ENCODE measurements around the gene LCMT1. TPM values are rescaled to one million over a fixed set of nuclear protein-coding genes. Genes with fewer than 3 reads are reported as not detected.
"Not testable (repeated sequence)": the region's sequence is repeated elsewhere in the genome, so short reads cannot be mapped to it uniquely, and the experiment has no call there.

The LCMT1 gene
- polyA plus RNA-seq, 1 donor from 2014 or later = 34.6 TPM

DNA sequence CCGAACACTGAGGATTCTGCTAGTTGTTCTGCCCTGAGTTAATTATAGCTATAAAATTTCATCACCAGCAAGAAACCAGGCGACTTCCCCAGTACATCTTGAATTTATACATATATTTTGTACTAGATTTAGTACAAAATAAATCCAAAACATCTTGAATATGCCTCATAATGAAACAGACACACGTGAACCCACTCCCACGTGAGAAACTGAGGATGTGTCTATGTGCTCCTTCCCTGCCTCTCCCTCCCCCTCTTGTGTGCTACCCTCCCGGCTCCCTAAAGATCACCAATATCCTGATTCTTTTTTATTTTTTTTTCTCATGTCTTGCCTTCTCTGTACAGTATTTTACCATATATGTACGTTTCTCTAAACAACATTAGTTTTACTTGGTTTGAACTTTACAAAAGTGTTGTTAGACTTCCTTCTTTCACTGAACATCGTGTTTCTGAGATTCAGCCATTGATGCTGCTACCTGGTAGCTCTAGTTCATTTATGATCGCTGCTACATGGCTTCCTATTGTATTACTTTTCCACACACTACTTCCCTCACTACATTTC is 1.1 kb upstream of the LCMT1 start:
- Mint-ChIP-seq H3K4me3 (peak overlapping the region; percentile 86 to 98 (median 94)), H3K36me3 (peaks cover 2% of the 10 kb centered on the region)

DNA sequence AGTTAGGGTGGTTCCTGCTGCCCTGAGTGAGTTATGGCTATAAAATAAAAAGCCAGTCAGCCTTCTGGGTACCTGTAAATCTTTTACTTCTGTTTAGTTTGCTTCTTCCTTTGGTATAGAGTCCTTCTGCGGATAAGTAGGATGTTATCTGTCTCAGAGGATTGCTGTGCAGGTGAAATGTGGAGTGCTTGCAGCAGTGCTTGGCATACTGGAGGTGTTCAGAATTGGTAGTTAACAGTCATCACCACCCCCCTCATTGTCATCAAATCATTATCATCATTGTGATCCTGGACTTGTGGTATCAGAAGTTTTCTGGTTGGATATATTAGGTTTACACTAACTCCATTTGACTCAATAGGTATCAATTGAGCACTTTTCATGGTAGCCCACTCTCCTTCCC is 2.6 kb downstream of the LCMT1 start:
- H3K4me1 Mint-ChIP-seq = peaks cover 14 to 40% (median 15%) of the 10 kb centered on the region in 3 donors
- no peak overlapping the region for H3K27ac Mint-ChIP-seq
- peaks cover 2% of the 10 kb centered on the region for H3K36me3 Mint-ChIP-seq
- H3K4me3 Mint-ChIP-seq = peak overlapping the region in 2 of 4 donors; percentile 5 to 46
- H3K27me3 Mint-ChIP-seq = no peaks in the 10 kb centered on the region
- no peaks in the 10 kb centered on the region for H3K9me3 Mint-ChIP-seq

More for the DNA sequence above, 1.1 kb upstream of the LCMT1 start:
- peaks cover 31 to 46% (median 32%) of the 10 kb centered on the region in 3 donors for H3K4me1 Mint-ChIP-seq
- H3K27me3 Mint-ChIP-seq = no peaks in the 10 kb centered on the region
- peak overlapping the region in 2 of 3 donors; percentile 12 to 84 for H3K27ac Mint-ChIP-seq
- no peaks in the 10 kb centered on the region for H3K9me3 Mint-ChIP-seq

DNA sequence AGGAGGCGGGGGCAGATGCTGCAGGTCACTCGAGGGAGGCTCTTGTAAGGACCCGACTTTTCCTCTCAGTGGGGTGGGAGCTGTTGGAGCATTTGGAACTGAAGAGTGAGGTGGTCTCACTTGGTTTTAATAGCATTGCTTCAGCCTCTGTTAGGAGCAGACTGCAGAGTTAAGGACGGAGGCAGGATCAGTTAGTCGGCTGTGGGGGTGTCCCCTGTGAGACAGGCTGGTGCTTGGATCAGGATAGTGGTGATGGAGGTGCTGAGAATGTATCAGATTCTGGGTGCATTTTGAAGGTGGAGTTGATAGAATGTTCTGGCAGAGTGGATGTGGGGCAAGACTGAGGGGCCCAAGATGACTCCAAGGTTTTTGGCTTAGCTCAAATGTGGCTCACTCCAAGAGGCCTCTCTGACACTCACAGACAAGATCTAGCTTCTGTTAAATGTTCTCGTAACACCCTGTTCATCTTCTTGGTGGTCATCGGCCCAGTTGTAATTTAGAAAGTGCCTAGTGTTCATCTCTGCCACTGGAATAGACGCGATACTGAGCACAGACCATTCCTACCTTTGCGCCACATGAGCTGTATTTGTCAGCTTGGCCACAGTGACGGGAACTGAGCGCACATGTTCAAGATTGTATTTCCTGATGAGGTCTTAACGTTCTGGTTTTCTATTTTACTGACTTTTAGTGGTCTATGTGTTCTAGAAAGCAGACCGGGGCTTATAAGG is 7.5 kb downstream of the LCMT1 start:
- Mint-ChIP-seq H3K27ac (peak overlapping the region in 1 of 3 donors; percentile 53), H3K36me3 (peaks cover 2% of the 10 kb centered on the region), H3K4me3 (no peak overlapping the region), H3K4me1 (peaks cover 9 to 29% (median 13%) of the 10 kb centered on the region in 3 donors), H3K9me3 (no peaks in the 10 kb centered on the region), H3K27me3 (no peaks in the 10 kb centered on the region)

DNA sequence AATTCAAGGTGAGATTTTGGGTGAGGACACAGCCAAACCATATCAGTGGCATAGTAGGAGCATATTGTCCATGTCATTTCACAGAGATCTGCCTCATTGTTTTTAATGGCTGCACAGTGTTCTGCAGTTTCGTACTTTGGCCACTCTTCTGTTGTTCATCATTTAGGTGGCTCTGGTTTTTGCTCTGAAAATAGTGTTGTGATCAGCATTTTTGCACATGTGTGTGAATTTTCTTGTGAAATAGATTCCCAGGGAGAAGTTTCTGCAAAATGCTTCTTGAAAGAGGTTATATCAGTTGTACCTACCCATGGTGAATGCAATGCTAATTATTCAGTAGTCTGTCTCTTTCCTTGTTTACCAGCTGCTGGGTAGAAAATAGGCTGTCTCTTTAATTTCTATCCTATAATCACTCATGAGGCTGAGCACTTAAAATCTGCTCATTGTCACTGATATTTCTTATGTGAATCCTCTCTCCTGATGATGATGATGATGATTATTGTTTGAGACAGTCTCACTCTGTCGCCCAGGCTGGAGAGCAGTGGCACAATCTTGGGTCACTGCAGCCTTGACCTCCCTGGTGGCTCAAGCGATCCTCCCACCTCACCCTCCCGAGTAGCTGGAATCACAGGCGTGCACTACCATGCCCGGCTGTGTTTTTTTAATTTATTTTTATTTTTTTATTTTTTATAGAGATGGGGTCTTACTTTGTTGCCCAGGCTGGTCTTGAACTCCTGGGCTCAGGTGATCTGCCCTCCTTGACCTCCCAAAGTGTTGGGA is 10.5 kb downstream of the LCMT1 start:
- Mint-ChIP-seq H3K27me3 (no peaks in the 10 kb centered on the region), H3K27ac (no peak overlapping the region), H3K36me3 (no peaks in the 10 kb centered on the region), H3K4me3 (no peak overlapping the region), H3K4me1 (peaks cover 4 to 22% (median 20%) of the 10 kb centered on the region in 3 donors), H3K9me3 (no peaks in the 10 kb centered on the region)

DNA sequence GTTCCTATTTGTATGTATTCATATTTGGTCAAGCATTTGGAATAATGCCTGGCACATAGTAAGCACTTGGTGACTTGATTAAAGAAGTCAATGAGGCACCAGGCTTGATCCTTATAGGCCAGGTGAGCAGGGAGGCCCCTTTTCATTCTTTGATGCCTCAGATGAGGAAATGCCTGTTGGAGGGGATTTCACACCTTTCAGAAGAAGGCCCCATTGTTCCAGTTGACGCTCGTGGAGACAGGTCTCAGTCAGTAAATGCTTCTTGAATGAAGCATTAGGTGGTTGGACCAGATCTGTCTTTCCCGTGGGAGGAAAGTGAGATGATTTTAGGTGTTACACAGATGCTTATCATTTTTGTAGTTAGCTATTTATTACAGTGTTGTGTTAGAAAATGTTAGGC is 13.0 kb downstream of the LCMT1 start:
- Mint-ChIP-seq H3K27ac (no peak overlapping the region), H3K9me3 (no peaks in the 10 kb centered on the region), H3K27me3 (no peaks in the 10 kb centered on the region), H3K36me3 (peaks cover 1% of the 10 kb centered on the region), H3K4me1 (peaks cover 6 to 16% (median 14%) of the 10 kb centered on the region in 3 donors), H3K4me3 (no peak overlapping the region)

DNA sequence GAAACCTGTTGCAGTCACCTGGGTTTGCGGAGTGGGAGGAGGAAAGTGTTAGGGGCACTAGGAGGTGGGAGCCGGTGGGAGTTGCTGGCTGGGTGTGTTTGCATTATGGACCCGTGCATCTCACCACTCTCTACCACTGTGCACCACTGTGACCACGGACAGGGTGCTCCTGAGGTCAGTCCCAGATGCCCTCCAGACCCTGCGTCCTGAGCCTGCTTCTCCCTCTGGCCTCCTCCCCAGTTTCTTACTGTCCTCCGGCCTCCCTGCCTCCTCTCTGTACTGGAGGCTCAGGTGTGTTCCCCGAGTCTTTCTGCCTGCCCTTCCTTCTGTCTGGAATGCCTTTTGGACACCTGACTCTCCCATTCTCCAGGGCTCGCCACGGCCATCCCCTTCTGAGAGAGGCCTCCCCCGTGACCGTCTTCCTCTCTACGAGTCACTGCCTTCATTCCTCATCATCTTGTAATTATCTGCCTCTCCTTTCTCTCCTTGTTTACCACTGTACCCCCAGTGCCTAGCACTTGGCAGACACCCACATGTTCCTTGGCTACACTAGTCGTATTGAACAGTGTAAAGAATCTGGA is 14.6 kb downstream of the LCMT1 start:
- not testable (repeated sequence) for H3K36me3 Mint-ChIP-seq

DNA sequence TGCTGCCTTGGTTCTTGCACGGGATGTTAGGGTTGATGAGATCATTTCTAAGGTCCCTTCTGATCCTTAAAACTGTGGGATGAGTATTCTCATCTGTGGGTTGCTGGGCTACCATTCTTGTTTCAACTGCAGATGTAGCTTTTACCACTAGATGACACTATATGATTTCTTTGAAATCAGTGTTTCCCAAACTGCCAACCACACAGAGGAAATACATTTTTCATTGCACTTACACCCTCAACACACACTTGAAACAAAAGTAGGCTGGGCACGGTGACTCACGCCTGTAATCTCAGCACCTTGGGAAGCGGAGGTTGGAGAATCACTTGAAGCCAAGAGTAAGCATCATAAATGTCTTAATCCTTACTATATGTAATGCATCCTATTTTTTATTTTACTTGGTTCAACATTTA is 15.3 kb downstream of the LCMT1 start:
- Mint-ChIP-seq H3K27ac (no peak overlapping the region), H3K4me1 (peaks cover 6 to 13% (median 9%) of the 10 kb centered on the region in 3 donors), H3K36me3 (peaks cover 1% of the 10 kb centered on the region), H3K4me3 (no peak overlapping the region), H3K9me3 (no peaks in the 10 kb centered on the region), H3K27me3 (no peaks in the 10 kb centered on the region)

More for the DNA sequence above, 14.6 kb downstream of the LCMT1 start:
- Mint-ChIP-seq H3K27ac (peak overlapping the region in 1 of 3 donors; percentile 50), H3K4me1 (peaks cover 6 to 16% (median 14%) of the 10 kb centered on the region in 3 donors)
- H3K27me3 Mint-ChIP-seq, H3K4me3 Mint-ChIP-seq, H3K9me3 Mint-ChIP-seq: not testable (repeated sequence)

DNA sequence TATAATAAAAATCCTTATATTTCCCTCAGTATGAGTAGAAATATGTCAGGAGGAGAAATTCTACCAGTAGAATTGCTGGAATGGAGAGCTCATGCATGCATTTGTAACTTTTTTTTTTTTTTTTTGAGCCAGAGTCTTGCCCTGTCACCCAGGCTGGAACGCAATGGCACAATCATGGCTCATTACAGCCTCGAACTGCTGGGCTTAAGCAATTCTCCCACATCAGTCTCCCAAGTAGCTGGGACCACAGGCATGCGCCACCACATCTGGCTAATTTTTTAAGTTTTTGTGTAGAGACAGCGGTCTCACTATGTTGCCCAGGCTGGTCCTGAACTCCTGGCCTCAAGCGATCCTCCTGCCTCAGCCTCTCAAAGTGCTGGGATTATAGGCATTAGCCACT is 21.2 kb downstream of the LCMT1 start:
- not testable (repeated sequence) for H3K4me1 Mint-ChIP-seq, H3K27me3 Mint-ChIP-seq, H3K36me3 Mint-ChIP-seq, H3K4me3 Mint-ChIP-seq, H3K9me3 Mint-ChIP-seq
- H3K27ac Mint-ChIP-seq = peak overlapping the region in 1 of 3 donors; percentile 35

DNA sequence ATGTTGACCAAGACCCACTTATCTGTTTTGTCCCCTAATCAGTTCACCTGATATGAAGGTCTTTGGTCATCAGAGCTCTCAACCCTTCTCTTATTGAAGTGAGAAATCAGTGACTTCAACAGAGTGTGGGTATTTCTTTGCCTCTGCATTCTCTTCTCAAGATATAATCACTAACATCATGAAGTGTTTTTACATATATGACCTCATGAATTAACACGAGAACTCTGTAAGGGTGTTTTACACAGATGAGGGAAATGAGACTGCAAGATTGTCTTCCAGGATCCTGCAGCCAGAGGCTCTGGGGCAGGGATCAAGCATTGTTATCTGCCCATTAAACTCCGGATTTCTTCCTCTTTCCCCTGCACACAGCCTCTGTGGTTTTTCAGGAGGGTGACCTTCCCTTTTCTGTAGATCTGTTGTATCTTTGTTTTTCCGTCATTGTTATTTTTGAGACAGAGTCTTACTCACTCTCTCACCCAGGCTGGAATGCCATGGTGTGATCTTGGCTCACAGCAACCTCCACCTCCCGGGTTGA is 22.7 kb downstream of the LCMT1 start:
- Mint-ChIP-seq H3K27me3 (no peaks in the 10 kb centered on the region), H3K9me3 (no peaks in the 10 kb centered on the region), H3K36me3 (no peaks in the 10 kb centered on the region), H3K4me3 (no peak overlapping the region), H3K27ac (no peak overlapping the region), H3K4me1 (no peaks in the 10 kb centered on the region)

DNA sequence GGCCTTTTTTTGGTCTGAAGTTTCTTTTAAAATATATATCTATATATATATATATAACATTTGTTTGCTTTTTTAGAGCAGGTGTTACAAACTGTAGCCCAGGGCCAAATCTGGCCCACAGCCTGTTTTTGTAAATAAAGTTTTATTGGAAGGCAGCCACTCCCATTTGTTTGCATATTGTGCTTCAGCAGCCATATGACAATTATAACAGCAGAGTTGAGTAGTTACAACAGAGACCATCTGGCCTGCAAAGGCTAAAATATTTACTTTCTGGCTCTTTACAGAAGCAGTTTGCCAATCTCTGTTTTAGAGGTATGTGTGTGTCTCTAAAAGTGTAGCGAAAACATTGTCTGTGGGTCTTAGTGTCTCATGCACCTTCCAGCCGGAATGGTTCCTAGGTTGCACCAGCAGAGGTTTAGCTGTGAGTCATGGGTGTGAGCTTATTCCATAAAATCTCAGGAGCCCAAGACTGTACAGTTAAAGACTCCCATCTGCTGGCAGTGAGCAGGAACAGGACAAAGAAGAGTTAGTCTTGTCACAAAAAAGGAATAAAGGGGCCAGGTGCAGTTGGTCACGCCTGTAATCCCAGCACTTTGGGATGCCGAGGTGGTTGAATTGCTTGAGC is 23.8 kb downstream of the LCMT1 start:
- Mint-ChIP-seq H3K27ac (no peak overlapping the region), H3K27me3 (no peaks in the 10 kb centered on the region), H3K4me1 (no peaks in the 10 kb centered on the region), H3K9me3 (no peaks in the 10 kb centered on the region), H3K36me3 (no peaks in the 10 kb centered on the region), H3K4me3 (no peak overlapping the region)

DNA sequence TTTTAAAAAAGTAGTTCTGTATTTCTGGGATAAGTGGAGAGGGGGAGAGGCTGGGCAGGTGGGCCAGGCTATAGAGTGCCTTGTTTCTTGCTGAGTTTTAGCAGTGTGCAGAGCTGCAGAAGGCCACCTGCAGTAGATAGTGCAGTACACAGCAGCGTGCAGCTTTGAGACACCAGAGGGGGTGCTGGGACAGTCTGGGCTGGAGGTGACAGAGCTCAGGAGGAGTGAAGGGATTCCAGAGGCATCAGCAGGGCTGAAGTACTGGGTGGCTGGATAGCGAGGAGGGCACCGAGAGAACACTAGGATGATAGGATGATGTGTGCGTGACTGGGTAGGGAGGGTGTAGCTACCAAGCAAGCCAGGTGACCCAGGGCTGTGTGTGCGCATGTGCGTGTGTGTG is 26.6 kb downstream of the LCMT1 start:
- Mint-ChIP-seq H3K27ac (no peak overlapping the region), H3K4me1 (no peaks in the 10 kb centered on the region), H3K9me3 (no peaks in the 10 kb centered on the region), H3K27me3 (no peaks in the 10 kb centered on the region), H3K4me3 (no peak overlapping the region), H3K36me3 (no peaks in the 10 kb centered on the region)

DNA sequence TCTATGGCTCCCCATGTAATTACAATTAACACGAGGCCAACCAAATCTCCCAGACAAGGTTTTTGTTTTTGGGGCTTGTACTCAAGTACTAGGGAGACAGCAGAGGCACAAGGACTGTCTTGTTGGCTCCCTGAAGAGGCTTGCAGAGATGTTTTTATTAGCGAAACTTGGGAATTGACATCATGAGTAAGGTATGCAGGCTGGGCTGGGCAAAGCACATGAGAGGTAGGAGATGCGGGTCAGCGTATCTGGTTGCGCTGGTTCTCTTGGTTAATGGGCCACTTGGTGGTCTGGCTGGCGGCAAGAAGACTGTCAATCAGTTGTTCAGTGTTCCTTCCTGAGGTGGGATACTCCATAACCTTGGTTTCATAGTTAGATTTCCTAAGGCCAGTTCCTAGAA is 28.9 kb downstream of the LCMT1 start:
- H3K36me3 Mint-ChIP-seq = no peaks in the 10 kb centered on the region
- no peaks in the 10 kb centered on the region for H3K4me1 Mint-ChIP-seq
- no peak overlapping the region for H3K27ac Mint-ChIP-seq
- H3K9me3 Mint-ChIP-seq = no peaks in the 10 kb centered on the region
- no peak overlapping the region for H3K4me3 Mint-ChIP-seq
- no peaks in the 10 kb centered on the region for H3K27me3 Mint-ChIP-seq

DNA sequence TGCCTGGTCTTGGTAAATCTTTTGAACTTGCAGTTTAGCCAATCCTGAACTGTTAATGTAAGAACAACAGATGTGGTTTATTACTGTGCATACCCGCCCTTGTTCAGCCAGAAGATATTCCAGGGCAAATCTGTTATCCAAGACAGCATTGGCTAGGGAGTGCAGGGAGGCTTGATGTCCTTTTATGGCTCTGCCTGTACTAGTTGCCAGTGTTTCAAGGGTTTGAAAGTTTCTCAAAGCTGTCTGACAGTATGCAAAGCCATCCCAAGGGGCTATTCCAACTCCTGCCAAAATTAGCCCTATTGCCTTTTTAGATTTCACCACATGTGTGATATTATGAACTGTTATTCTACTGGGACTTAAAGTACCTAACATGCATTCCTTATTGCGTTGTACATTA is 30.1 kb downstream of the LCMT1 start:
- Mint-ChIP-seq H3K27ac (no peak overlapping the region), H3K27me3 (no peaks in the 10 kb centered on the region), H3K4me3 (no peak overlapping the region), H3K36me3 (no peaks in the 10 kb centered on the region), H3K4me1 (no peaks in the 10 kb centered on the region), H3K9me3 (no peaks in the 10 kb centered on the region)

DNA sequence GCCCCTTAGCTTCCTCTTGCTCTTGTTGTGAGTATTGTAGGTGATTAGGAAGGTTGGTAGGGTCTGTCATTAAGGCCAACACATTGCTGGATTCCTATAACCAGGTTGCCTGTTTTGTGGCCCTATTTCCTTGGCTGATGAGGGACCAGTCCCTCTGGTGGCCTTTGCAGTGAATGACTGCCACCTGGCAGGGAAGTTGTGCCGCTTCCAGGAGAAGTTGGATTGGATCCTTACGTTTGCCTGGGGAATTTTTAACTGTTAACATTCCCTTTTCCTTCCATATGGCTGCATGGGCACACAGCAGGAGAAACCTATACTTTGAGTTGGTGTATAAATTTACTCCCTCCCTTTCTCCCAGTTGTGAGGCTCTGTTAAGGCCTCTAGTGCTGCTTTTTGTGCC is 32.4 kb downstream of the LCMT1 start:
- no peaks in the 10 kb centered on the region for H3K27me3 Mint-ChIP-seq
- H3K36me3 Mint-ChIP-seq = no peaks in the 10 kb centered on the region
- H3K9me3 Mint-ChIP-seq = no peaks in the 10 kb centered on the region
- H3K27ac Mint-ChIP-seq = no peak overlapping the region
- no peaks in the 10 kb centered on the region for H3K4me1 Mint-ChIP-seq
- H3K4me3 Mint-ChIP-seq = no peak overlapping the region

All from IgD-negative memory B cell (primary cell).